NCI-H2107 treated with DMSO at 0.1 percent for 48 hours (cell line): Measurements from ENCODE around the gene MYLK.

Experiments
- DNase-seq: peaks from one replicate; lab custom pipeline; 2025; ENCODE audit not compliant: unreplicated experiment; lab: John Stamatoyannopoulos, UW

The MYLK gene

DNA sequence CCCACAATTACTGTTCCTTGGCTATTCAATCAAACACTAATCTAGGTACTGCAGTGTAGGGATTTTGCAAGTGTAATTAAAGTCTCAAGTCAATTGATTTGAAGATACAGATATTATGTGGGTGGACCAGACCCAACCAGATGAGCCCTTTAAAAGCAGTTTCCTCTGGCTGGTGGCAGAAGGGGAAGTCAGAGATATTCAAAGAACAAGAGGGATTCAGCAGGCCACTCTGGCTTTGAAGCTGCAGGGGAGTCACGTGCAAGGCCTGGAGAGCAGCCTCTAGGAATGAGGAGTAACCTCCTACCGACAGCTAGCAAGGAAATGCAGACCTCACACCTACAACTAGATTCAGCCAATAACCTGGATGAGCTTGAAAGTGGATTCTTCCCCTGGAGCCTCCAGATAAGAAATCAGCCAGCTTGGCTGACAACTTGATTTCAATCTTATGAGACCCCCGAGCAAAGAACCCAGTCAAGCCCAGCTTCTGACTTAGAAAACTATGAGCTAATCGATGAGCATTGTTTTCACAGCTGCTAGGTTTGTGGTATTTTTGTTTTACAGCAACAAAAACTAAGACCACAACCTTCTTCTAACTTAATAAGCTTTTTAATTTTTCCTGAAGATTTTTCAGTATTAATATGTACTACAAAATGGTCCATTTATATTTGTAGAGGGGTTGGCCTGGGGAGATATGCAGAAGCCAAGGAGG lies 312.7 kb downstream of the MYLK start:
- DNase-seq, result no peak

DNA sequence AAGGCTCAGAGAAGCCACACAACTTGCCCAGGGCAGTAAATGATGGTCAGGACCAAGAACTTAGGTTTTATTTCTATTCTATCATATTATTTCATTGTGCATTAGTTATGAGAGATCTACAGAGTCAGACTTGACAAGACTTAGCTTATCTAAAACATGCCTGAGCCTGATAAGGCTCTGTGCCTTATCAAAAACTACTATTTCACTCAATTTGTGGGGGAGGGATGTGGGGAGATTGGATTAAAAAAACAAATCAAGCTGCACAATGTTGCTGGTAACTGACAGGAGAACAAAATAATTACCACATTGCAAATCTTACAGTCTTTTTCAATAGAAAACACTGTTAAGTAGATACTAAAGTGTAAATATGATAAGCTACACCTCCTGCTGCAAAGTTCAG lies 315.3 kb downstream of the MYLK start:
- no peak for DNase-seq

DNA sequence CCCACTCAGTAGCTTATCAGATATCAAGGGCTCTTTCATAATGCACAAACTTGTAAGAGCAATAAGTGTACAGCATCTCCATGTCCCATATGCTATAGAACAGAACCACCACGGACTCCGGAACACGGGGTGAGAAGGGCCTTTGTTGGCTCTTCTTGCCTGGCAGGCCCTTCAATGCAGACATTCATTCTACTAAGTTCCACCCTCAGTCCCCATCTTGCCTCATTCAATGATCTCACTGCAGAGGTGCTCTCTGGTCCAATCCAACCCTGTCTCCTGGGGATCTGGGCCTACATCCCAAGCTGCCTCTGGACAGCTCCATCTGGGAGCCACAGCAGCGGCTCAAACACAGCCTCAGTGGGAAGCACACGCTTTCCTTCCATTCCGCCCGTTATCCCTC lies 316.1 kb downstream of the MYLK start:
- DNase-seq, result no peak

DNA sequence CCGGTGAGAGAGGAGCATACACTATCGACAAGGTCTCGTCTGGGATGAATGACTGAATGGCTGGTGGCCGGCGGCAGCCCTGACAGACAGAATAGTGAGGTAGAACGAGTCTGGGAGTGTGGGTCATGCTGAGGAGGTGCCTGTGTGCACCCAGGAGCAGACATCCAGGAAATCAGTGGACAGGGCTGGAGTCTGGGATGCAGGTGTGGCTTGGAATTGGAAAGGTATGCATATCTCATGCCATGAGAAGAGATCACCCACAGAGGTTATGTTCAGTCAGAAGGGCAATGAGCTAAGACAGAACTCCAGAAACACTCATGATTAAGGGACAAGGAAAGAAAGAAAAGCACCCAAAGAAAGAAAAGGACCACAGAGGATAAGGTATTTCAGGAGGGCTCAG lies 320.1 kb downstream of the MYLK start:
- DNase-seq, result no peak

DNA sequence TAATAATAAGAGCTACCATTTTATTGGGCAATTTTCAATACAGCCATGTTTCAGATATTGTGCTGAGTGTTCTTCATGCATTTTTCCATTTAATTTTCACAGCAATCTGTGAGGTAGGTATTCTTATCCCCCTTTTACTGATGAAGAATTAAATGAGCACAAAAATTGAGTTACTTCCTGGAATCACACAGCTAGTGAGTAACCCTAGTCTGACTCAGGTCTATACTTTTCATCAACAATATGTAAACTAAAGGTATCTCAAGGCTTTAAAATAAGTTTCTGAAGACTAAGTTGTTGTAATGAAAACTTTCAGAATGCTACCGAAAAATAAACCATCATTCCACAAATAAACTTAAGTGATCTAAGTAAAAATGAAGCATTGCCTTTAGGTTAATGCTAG lies 321.6 kb downstream of the MYLK start:
- no peak for DNase-seq

DNA sequence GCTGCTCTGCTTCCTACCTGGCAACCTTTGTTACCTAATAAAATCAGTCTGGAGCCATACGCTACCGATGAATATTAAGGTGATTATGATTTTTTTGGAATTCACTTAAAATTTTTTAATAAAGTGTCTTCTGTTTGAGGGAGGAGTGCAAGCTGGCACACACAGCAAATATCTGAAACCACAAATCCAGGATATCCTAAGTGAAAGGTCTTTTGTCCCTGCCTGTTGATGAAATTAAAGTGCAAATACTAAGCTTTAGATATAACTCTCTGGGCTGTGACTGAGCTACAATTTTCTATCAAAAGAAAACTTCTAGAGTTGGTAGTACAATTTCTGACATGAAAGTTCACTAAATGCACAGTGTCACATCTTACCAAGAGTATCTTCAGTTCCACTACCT lies 322.9 kb downstream of the MYLK start:
- DNase-seq, result no peak
